Cardiac muscle cell (in vitro differentiated cells and primary cell): Measurements from ENCODE around the gene KHSRP. TPM values are rescaled to one million over a fixed set of nuclear protein-coding genes. Genes with fewer than 3 reads are reported as not detected.
"Not testable (repeated sequence)": the region's sequence is repeated elsewhere in the genome, so short reads cannot be mapped to it uniquely, and the experiment has no call there.

Experiments used
- DNase-seq, 2 donors: peaks; one replicate each; pipeline versions ENCODE4 v3.0.0 to v3.0.0-alpha.2; 2010 to 2017; ENCODE audit warnings: low read depth in 1 of 2, low spot score in 1 of 2
- H3K27ac ChIP-seq: fragments of 200-600 bp; sonication (generic); 2 replicates; pipeline ENCODE4 v1.5.1; 2016
- H3K27me3 ChIP-seq: fragments of 200-600 bp; sonication (generic); 2 replicates; pipeline ENCODE4 v1.6.0; 2016; ENCODE audit warnings: control low read depth
- H3K36me3 ChIP-seq: fragments of 200-600 bp; sonication (generic); 2 replicates; pipeline ENCODE4 v1.5.1; 2016; ENCODE audit warnings: control low read depth
- H3K4me1 ChIP-seq: fragments of 200-600 bp; sonication (generic); 2 replicates; pipeline ENCODE4 v1.8.1; 2017; ENCODE audit warnings: low read depth, mild to moderate bottlenecking, mixed run types
- H3K4me3 ChIP-seq: fragments of 200-600 bp; sonication (generic); 2 replicates; pipeline ENCODE4 v1.5.1; 2016; ENCODE audit warnings: mild to moderate bottlenecking
- H3K9me3 ChIP-seq: fragments of 200-600 bp; sonication (generic); 2 replicates; pipeline ENCODE4 v1.5.1; 2017; ENCODE audit warnings: low read depth, mild to moderate bottlenecking, control low read depth
- polyA plus RNA-seq: library from polyadenylated mRNA; unstranded; fragments of >200 nt; fragmentation: Nextera tagmentation; extraction: Ambion mirVana; gene quantifications from 2 replicates; pipeline ENCODE4 v1.2.1, GENCODE V29; 2016
- total RNA-seq: library from RNA; depleted of rRNA; stranded (reverse); fragments of >200 nt; gene quantifications from 2 replicates; pipeline ENCODE4 v1.2.3, GENCODE V29; 2016
- TF ChIP-seq, protein P1 (sequence below): IDR thresholded peaks from 2 replicates; pipeline ENCODE4 v1.5.1; 2012; ENCODE audit warnings: low read depth, mild to moderate bottlenecking, low read length

KHSRP gene
- total and polyA plus RNA-seq, 2 experiments from 2014 or later = 262 to 320 TPM

DNA sequence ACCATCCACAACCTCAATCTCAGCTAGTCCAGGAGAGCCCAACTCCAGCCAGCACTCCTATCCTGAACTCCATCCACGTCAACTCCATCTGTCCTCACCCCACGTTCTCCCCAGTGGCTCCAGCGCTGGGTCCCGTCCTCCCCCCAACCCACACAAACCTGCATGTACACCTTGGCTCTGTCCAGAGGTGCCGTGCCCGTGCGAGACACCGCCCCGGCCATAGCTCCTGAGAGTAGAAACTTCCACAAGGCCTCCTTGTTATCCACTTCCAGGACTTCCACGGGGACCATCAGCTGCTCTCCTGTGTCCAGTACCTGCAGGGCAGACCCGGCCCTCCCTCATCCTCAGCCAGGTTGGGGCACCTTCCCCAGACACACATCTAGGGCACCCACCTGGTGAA is 7.3 kb upstream of the KHSRP start:
- Histone ChIP-seq H3K27me3 (peaks cover 9% of the 10 kb centered on the region), H3K9me3 (no peaks in the 10 kb centered on the region), H3K36me3 (no peaks in the 10 kb centered on the region), H3K27ac (no peak overlapping the region), H3K4me3 (no peak overlapping the region), H3K4me1 (no peaks in the 10 kb centered on the region)
- TF ChIP-seq, protein P1, sequence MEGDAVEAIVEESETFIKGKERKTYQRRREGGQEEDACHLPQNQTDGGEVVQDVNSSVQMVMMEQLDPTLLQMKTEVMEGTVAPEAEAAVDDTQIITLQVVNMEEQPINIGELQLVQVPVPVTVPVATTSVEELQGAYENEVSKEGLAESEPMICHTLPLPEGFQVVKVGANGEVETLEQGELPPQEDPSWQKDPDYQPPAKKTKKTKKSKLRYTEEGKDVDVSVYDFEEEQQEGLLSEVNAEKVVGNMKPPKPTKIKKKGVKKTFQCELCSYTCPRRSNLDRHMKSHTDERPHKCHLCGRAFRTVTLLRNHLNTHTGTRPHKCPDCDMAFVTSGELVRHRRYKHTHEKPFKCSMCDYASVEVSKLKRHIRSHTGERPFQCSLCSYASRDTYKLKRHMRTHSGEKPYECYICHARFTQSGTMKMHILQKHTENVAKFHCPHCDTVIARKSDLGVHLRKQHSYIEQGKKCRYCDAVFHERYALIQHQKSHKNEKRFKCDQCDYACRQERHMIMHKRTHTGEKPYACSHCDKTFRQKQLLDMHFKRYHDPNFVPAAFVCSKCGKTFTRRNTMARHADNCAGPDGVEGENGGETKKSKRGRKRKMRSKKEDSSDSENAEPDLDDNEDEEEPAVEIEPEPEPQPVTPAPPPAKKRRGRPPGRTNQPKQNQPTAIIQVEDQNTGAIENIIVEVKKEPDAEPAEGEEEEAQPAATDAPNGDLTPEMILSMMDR = no peak
- DNase-seq = no peak

DNA sequence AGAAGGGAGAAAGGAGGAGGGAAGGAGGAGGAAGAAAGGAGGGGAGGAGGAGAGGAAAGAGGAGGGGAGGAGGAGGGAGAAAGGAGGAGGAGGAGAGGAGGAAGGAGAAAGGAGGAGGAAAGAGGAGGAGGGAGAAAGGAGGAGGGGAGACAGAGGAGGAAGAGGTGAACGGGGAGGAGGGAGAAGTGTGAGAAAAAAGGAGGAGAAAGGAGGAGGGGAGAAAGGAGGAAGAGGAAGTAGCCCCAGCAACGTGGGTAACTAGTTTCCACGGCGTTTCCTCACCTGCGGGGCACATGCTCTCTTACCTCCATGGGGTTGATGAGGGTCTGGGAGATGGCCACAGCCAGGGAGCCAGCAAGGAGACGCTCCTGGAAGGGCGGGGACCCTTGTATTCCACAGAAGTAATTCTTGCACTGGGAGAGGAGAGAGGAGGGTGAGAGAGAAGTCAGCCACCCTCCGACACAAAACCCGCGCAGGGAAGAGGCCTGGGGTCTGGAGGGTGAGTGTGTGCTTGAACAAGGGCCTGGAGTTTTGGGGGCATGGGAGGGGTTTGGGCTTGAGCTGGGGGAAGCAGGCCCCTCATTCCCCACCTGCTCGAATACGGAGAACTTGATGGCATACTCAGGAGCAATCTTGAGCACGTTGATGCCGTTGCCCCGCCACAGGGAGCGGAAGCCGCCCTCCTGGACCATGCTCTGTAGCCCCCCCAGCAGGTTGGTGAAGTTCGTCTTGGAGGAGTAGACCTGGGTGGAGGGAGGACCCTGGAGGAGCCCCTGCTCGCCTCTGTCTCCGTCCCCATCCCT is 5.0 kb upstream of the KHSRP start:
- TF ChIP-seq, protein P1 = no peak
- Histone ChIP-seq H3K4me3 (no peak overlapping the region), H3K27ac (no peak overlapping the region), H3K9me3 (no peaks in the 10 kb centered on the region), H3K27me3 (peaks cover 9% of the 10 kb centered on the region), H3K4me1 (no peaks in the 10 kb centered on the region), H3K36me3 (no peaks in the 10 kb centered on the region)
- DNase-seq = no peak

DNA sequence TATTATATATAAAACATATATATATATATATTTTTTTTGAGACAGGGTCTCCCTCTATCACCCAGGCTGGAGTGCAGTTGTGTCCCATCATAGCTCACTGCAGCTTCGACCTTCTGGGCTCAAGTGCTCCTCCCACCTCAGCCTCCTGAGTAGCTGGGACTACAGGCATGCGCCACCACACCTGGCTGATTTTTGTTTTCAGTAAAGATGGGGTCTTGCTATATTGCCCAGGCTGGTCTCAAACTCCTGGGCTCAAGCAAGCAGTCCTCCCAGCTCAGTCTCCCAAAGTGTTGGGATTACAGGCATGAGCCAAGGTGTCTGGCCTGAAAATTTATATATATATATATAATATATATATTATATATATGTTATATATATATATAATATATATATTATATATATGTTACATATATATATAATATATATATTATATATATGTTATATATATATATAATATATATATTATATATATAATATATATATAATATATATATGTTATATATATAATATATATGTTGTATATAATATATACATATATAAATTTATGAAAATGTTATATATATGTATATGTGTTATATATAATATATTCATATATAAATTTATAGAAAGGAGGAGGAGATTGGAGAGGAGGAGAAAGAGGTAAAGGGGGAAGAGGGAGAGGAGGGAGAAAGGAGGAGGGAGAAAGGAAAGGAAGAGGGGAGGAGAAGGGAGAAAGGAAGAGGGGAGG is 4.2 kb upstream of the KHSRP start:
- not testable (repeated sequence) for H3K4me3 ChIP-seq, H3K27ac ChIP-seq, DNase-seq, H3K27me3 ChIP-seq, H3K9me3 ChIP-seq, H3K4me1 ChIP-seq, H3K36me3 ChIP-seq

DNA sequence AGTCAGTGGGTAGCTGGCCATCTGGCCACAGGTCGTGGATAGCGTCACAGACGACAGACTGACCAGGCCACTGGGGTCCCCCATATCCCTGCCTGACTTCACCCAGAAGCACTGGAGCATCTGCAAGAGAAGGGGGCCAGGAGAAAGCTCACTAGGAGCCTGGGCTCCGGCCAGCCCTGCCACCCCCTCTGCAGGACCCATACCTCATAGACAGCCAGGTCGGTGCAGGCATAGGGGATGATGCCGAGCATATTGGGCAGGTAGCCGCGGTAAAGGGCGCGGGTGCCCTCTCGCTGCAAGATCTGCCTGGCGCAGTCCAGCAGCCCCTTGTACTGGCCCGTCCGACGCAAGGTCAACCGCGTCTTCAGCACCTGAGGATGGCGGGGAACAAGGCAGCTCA is 2.5 kb upstream of the KHSRP start:
- Histone ChIP-seq H3K27ac (no peak overlapping the region), H3K4me3 (no peak overlapping the region), H3K4me1 (peaks cover 11% of the 10 kb centered on the region), H3K36me3 (no peaks in the 10 kb centered on the region), H3K9me3 (no peaks in the 10 kb centered on the region), H3K27me3 (peaks cover 9% of the 10 kb centered on the region)
- DNase-seq = no peak
- TF ChIP-seq, protein P1 = no peak

DNA sequence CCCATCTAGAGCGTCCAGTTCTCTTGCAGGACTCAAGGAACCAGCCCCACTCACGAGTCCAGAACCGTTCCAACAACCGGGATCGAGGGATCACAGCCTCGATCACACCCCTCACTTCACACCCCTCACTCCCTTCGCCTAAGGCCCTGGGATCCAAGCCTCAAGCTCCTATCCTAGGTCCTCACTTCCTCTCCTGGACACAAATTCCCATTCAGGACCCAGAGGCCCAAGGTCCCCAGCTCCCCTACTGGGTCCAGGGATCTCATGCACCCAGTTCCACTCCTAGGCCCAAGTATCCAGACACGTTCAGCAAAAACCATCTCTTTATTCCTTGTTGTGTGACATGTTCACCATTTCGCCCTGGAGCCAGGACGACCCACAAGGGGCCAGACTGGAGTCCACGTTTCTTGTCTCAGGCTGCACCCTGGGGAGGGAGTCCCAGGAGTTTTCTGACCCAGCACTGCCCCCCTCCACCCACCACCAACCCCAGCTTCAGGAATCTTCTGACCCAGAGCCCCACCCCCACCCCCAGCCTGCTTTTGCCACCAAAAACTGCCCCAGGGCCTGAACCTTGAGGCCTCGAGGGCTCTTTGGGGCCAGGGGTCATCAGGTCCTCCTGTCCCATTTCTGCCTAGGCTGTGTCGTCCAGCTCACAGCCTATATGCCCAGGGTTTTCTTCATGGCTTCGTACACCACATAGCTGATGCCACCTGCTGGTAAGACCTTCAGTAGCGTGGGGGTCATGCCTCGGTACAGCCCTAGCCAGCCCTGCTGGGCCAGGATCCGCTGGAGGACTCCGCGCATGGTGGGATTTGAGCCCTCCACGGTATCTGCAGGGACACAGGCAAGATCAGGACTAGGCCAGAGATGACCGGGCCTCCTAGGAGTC is 1.4 kb upstream of the KHSRP start:
- DNase-seq = no peak
- H3K27me3 ChIP-seq = peaks cover 9% of the 10 kb centered on the region
- H3K27ac ChIP-seq = peak overlapping the region; percentile 88
- TF ChIP-seq, protein P1 = no peak
- no peaks in the 10 kb centered on the region for H3K9me3 ChIP-seq
- H3K4me3 ChIP-seq = no peak overlapping the region
- peaks cover 6% of the 10 kb centered on the region for H3K36me3 ChIP-seq
- H3K4me1 ChIP-seq = peaks cover 11% of the 10 kb centered on the region
